ENCODE results near the gene UAP1L1.

The UAP1L1 gene

GRCh38 chr9:137126786-137127185, 49.5 kb downstream of the UAP1L1 start:
- Histone ChIP-seq H2AFZ (ENCODE audit: low read depth) (peak overlapping the region; percentile 80), H3K27me3 (ENCODE audit: insufficient read depth, low read depth) (peaks cover 93% of the 10 kb centered on the region), H3K4me3 (IDR thresholded peaks at IDR 0.05; ENCODE audit: insufficient read depth, low read depth, low read length) (no peak overlapping the region), H3K36me3 (ENCODE audit: insufficient read depth) (no peaks in the 10 kb centered on the region), H3K9ac (no peak overlapping the region), H3K27ac (no peak overlapping the region), H3K4me1 (ENCODE audit: low read depth, poor library complexity, severe bottlenecking) (peaks cover 21% of the 10 kb centered on the region), H3K4me2 (peak overlapping the region; percentile 53), H4K20me1 (ENCODE audit: insufficient read depth) (no peaks in the 10 kb centered on the region), H3K79me2 (ENCODE audit: insufficient read depth, low read depth) (no peaks in the 10 kb centered on the region)
- TF ChIP-seq, protein P1, sequence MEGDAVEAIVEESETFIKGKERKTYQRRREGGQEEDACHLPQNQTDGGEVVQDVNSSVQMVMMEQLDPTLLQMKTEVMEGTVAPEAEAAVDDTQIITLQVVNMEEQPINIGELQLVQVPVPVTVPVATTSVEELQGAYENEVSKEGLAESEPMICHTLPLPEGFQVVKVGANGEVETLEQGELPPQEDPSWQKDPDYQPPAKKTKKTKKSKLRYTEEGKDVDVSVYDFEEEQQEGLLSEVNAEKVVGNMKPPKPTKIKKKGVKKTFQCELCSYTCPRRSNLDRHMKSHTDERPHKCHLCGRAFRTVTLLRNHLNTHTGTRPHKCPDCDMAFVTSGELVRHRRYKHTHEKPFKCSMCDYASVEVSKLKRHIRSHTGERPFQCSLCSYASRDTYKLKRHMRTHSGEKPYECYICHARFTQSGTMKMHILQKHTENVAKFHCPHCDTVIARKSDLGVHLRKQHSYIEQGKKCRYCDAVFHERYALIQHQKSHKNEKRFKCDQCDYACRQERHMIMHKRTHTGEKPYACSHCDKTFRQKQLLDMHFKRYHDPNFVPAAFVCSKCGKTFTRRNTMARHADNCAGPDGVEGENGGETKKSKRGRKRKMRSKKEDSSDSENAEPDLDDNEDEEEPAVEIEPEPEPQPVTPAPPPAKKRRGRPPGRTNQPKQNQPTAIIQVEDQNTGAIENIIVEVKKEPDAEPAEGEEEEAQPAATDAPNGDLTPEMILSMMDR (conservative IDR thresholded peaks at IDR 0.05; ENCODE audit: low read depth, low read length) = no peak

DNA sequence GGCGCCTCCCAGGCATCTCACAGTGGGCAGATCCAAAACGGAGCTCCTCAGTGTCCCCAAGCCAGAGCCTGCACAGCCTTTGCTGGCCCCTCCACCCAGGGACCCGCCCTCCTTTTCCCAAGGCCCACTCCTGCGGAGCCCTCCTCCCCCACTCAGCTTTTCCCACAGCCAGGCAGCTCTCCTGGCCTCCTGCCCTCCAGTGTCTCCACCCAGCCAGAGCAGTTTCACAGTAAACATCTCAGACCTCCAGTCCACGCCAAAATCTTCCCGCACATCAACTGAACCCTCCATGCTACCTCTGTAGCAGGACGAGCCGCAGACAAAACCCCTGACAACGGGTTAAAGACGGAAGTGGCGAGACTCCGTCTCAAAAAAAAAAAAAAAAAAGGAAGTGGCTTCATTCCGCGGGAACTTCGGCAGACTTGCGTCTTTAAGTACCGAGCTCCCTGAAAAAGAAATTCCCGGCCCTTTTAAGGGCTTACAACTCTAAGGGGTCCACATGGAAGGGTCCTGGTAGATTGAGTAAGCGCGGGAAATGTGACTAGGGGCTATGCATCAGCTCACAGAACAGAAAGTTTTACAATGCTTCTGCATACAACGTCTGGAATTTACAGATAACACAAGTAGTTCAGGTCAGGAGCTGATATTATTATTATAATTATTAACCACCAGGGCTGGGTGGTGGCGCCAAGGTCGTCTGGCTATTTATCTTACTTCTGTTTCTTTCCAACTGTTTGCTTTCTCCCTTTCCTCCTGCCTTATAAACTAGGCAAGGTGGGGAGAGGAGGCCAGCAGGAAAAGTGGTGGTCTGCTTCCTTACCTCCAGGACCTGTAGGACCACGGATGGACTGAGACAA, 50.2 kb downstream of the UAP1L1 start:
- TF ChIP-seq, protein P1 (conservative IDR thresholded peaks at IDR 0.05; ENCODE audit: low read depth, low read length) = no peak
- no peaks in the 10 kb centered on the region for H3K36me3 ChIP-seq (ENCODE audit: insufficient read depth)
- no peak overlapping the region; the same call in 1 of the 2 replicates for H3K9ac ChIP-seq
- peaks cover 92% of the 10 kb centered on the region for H3K27me3 ChIP-seq (ENCODE audit: insufficient read depth, low read depth)
- peak overlapping the region; percentile 53 for H3K4me2 ChIP-seq
- no peak overlapping the region for H3K4me3 ChIP-seq (IDR thresholded peaks at IDR 0.05; ENCODE audit: insufficient read depth, low read depth, low read length)
- no peaks in the 10 kb centered on the region for H4K20me1 ChIP-seq (ENCODE audit: insufficient read depth)
- H3K4me1 ChIP-seq (ENCODE audit: low read depth, poor library complexity, severe bottlenecking) = peaks cover 16% of the 10 kb centered on the region
- H3K79me2 ChIP-seq (ENCODE audit: insufficient read depth, low read depth) = no peaks in the 10 kb centered on the region
- peak overlapping the region; percentile 80 for H2AFZ ChIP-seq (ENCODE audit: low read depth)
- no peak overlapping the region for H3K27ac ChIP-seq

- Histone ChIP-seq H4K20me1 (ENCODE audit: insufficient read depth) (no peaks in the 10 kb centered on the region), H3K4me2 (peak overlapping the region; percentile 53; the same call in 1 of the 2 replicates), H3K79me2 (ENCODE audit: insufficient read depth, low read depth) (no peaks in the 10 kb centered on the region), H3K4me1 (ENCODE audit: low read depth, poor library complexity, severe bottlenecking) (peaks cover 12% of the 10 kb centered on the region), H2AFZ (ENCODE audit: low read depth) (no peak overlapping the region), H3K27ac (no peak overlapping the region), H3K9ac (no peak overlapping the region), H3K27me3 (ENCODE audit: insufficient read depth, low read depth) (peaks cover 92% of the 10 kb centered on the region), H3K36me3 (ENCODE audit: insufficient read depth) (no peaks in the 10 kb centered on the region), H3K4me3 (IDR thresholded peaks at IDR 0.05; ENCODE audit: insufficient read depth, low read depth, low read length) (no peak overlapping the region)
- TF ChIP-seq, protein P1 (conservative IDR thresholded peaks at IDR 0.05; ENCODE audit: low read depth, low read length) = no peak
These were observed 51.0 kb downstream of the UAP1L1 start for GRCh38 chr9:137128158-137128861.

DNA sequence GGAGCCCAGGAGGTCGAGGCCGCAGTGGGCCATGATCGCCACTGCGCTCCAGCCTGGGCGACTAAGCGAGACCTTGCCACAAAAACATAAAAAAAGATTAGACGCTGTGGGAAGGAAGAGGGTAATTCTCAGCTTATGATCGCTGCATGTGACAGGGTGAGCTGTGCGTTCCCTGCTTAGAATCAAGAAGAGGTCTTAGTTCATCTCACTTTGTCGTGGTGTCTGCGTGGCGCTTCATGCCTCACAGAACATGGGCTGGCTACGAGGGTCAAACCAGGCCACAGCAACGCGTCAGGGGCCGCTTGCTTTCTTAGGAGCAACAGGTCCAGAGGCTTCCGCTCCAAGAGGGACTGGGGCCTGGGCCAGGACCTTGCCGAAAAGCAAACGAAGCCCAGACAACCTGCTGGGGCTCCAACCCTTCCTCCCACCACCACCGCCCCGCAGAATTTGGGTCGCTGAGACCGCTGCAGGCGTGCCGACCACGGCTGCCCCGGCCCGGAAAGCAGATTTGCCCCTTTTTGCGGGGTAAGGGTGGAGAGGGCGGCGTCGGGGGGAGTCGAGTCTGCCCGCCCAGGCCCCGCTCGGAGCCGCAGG, 51.6 kb downstream of the UAP1L1 start:
- TF ChIP-seq, protein P1 (conservative IDR thresholded peaks at IDR 0.05; ENCODE audit: low read depth, low read length) = no peak
- peaks cover 92% of the 10 kb centered on the region for H3K27me3 ChIP-seq (ENCODE audit: insufficient read depth, low read depth)
- no peak overlapping the region; the same call in 1 of the 2 replicates for H3K9ac ChIP-seq
- no peaks in the 10 kb centered on the region for H3K36me3 ChIP-seq (ENCODE audit: insufficient read depth)
- H2AFZ ChIP-seq (ENCODE audit: low read depth) = 0 out of 2 replicates have a peak overlapping the region, but pooled peaks have one; percentile 10
- H3K79me2 ChIP-seq (ENCODE audit: insufficient read depth, low read depth) = no peaks in the 10 kb centered on the region
- H3K27ac ChIP-seq = no peak overlapping the region
- H4K20me1 ChIP-seq (ENCODE audit: insufficient read depth) = no peaks in the 10 kb centered on the region
- peaks cover 12% of the 10 kb centered on the region for H3K4me1 ChIP-seq (ENCODE audit: low read depth, poor library complexity, severe bottlenecking)
- peak overlapping the region; percentile 53; the same call in 1 of the 2 replicates for H3K4me2 ChIP-seq
- no peak overlapping the region for H3K4me3 ChIP-seq (IDR thresholded peaks at IDR 0.05; ENCODE audit: insufficient read depth, low read depth, low read length)

All from KMS-11 (cell line).